Measurements from ENCODE around the gene RAPH1. TPM values are rescaled to one million over a fixed set of nuclear protein-coding genes. Genes with fewer than 3 reads are reported as not detected.
"Not testable (repeated sequence)": the region's sequence is repeated elsewhere in the genome, so short reads cannot be mapped to it uniquely, and the experiment has no call there.

RAPH1 gene
- polyA plus RNA-seq, 1 donor: 17.8 TPM

DNA sequence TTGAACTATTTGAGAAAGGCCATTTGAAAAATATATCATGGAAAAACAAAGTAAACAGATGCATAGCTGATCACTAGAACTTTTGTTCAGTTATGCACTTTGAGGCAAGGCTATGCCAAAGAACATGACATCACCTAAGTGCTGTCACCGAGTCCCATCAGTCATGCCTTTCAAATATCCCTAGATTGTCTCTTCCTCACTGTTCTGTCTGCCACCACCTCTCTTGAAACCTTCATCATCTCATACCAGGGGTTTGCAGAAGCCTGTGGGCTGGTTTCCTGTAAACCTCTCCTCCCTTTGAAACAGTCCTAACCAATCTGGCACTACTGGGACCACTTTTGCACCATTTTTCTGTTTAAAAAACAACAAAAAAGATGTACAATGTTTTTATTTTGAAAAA, 12.3 kb upstream of the RAPH1 start:
- no peak for DNase-seq

DNA sequence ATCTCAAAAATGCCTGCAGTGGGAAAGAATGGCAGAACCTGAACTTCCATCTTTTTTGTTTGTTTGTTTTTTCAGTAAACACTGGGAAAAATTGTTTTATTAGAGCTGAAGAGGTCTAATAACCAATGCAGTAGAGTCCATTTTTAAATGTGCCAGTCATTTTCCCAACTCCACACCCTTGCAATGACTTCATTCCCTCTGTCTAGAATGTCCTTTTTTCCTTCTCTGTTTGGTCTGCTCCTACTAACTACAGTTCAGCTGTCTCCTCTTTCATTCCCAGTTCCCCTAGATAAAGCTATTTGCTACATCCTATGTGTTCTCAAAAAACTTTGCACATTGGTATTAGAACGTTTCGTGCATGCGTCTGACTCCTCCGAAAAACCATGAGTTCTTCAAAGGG, 9.3 kb upstream of the RAPH1 start:
- DNase-seq: no peak

DNA sequence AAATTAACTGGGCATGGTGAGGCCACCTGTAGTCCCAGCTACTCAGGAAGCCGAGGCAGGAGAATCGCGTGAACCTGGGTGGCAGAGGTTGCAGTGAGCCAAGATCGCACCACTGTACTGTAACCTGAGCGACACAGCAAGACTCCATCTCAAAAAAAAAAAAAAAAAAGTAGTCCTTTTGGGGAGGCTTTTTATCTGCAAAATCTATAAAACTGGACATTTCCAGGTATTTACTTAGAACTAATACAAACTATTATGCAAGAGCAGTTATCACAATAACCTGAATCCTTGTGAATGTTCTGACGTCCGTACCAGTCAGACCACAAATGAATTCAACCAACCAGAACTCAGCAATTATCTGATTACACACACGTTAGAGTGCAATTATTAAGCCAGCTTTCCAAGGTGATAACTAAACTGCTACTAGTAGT, 8.8 kb upstream of the RAPH1 start:
- no peak for DNase-seq

DNA sequence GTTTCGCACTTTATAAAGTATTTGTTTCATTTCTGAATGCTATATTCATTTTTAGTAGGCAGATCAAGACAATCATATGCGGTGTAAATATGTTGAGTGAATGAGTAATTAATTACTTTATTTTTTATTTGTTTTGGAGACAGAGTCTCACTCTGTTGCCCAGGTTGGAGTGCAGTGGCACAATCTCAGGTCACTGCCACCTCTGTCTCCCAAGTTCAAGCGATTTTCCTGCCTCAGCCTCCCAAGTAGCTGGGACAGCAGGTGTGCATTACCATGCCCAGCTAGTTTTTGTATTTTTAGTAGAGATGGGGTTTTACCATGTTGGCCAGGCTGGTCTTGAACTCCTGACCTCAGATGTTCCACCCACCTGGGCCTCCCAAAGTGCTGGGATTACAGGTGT, 5.5 kb upstream of the RAPH1 start:
- DNase-seq: not testable (repeated sequence)

GRCh38 chr2:203538237-203538636, 3.1 kb upstream of the RAPH1 start:
- DNase-seq: not testable (repeated sequence)

- not testable (repeated sequence) for DNase-seq
These were observed 1.5 kb upstream of the RAPH1 start for GRCh38 chr2:203536586-203536951.

GRCh38 chr2:203535784-203536585, 884 bp upstream of the RAPH1 start:
- DNase-seq: peak; percentile 10

GRCh38 chr2:203534621-203535077, 452 bp downstream of the RAPH1 start:
- no peak for DNase-seq

- DNase-seq: peak; percentile 32
These were observed 1.2 kb downstream of the RAPH1 start for GRCh38 chr2:203533676-203534591.

DNA sequence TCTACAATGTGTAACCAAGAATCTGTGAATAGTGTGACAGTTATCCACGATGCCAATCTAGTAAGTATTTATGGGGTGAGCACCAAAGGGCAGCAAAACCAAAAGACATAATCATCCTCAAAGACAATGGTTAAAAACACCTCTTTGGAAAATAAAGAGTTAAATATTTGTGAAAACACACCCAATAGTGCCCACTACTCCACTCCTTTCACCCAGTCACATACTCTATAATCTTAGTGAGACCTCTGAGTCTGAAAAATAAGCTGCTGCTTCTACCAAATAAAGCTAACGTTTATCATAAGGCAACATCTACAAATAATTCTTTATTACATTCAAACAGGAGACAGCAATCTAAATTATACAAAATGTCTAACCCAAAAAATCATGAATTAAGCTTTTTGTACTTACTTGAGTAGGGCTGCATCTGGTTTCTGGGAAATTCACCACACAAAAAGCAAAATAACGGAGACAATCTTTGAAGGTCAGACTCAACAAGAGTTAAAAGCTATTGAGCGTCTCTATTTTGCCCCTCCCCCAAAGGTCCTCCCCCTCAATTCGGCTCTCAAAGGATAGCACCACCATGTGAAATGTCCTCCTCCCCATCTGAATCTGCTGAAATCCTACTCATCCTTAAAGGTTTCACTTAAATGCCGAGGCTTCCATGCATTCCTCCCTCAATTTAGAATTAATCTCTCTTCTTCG, 2.0 kb downstream of the RAPH1 start:
- DNase-seq: peak; percentile 43

GRCh38 chr2:203527719-203528118, 7.4 kb downstream of the RAPH1 start:
- no peak for DNase-seq

DNA sequence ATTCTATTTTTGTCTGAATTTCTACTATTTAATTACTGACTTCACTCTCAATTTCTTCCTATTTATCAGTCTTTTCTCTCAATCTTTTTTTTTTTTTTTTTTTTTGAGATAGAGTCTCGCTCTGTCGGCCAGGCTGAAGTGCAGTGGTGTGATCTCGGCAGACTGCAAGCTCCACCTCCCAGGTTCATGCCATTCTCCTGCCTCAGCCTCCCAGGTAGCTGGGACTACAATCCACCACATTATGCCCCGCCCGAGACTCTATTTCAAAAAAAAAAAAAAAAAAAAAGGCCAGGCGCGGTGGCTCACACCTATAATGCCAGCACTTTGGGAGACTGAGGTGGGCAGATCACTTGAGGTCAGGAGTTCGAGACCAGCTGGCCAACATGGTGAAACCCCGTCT, 21.8 kb downstream of the RAPH1 start:
- DNase-seq: not testable (repeated sequence)

GRCh38 chr2:203510941-203511305, 24.2 kb downstream of the RAPH1 start:
- no peak for DNase-seq

- DNase-seq: no peak
These were observed 24.7 kb downstream of the RAPH1 start for GRCh38 chr2:203510256-203510940.

DNA sequence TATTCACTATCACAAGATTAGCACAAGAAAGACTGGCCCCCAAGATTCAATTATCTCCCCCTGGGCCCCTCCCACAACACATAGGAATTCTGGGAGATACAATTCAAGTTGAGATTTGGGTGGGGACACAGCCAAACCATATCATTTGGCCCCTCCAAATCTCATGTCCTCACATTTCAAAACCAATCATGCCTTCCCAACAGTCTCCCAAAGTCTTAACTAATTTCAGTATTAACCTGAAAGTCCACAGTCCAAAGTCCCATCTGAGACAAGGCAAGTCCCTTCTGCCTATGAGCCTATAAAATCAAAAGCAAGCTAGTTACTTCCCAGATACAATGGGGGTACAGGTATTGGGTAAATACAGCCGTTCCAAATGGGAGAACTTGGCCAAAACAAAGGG, 31.6 kb downstream of the RAPH1 start:
- DNase-seq: not testable (repeated sequence)

DNA sequence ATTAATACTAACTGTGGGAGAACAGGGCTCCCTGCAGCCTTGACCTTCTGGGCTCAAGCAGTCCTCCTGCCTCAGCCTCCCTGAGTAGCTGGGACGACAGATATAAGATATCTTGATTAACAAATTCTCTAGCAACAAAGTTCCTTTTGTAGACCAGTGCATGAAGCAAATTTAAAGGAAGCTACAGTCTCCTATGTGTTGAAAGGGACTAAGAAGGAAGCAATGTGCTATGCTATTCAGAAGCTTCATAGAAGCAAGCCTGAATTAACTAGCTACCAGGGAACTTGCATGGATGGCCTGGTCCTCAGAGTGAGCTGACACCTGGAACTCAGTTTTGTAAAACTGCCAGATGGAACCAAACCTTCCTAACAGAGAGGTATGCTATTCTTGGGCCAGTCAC, 33.2 kb downstream of the RAPH1 start:
- DNase-seq: no peak

GRCh38 chr2:203500951-203501350, 34.1 kb downstream of the RAPH1 start:
- DNase-seq: no peak

DNA sequence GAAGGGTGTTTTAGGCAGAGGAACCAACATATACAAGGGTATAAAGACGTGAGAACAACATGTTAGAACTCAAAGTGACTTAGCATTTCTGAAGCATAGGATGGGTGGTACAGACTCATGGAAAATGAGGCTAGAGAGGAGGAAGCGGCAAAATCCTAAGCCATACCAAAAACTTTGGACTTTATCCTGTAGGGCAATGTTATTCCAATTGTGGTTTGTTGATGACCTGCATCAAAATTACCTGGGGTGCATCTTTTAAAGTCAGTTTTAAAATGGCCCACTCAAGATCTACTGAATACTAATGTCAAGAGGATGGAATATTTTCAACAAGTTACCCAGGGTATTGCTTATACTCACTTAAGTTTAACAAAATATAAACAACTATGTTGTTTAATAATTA, 34.8 kb downstream of the RAPH1 start:
- no peak for DNase-seq

GRCh38 chr2:203498161-203498560, 36.9 kb downstream of the RAPH1 start:
- DNase-seq: no peak

- no peak for DNase-seq
These were observed 42.1 kb downstream of the RAPH1 start for GRCh38 chr2:203492965-203493364.

DNA sequence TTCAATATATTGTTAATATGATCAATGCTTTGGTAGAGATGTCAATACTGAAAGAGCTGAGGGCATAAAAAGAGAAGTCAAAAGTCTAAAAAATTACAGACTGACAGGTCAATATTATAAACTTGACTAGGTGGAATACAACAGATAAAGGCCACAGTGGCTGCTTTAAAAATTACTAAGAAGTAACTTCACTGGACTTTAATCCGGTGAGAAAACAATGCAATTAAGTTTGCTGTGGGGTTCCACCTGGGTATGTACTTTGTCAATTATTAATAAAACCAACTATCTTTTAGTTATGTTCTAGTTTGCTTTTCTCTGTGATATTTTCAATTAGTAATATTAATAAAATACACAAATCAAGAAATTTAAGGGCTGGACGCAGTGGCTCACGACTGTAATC, 44.7 kb downstream of the RAPH1 start:
- no peak for DNase-seq

DNA sequence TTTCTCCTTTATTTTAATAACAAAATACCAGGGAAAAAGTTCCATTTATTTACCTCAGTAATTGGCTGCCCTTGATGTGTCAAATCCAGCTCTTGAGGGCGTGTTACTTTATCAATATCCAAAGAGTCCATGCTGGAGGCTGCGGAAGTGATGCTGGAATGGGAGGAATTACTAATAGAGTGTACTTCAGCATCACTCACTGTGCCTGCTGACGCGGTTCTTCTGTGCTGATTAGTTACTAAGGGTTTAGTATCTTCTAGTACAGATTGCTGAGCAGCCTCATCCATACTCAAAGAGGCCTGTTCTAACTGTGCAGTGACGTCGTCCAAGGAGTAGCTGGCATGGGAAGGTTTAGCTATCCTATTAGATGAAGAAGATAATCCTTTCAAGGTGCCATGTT, 45.6 kb downstream of the RAPH1 start:
- DNase-seq: no peak

All from left kidney (tissue), 2 donors.